Pancreas (tissue), 10 donors: ENCODE measurements around the gene PLIN1. TPM values are rescaled to one million over a fixed set of nuclear protein-coding genes. Genes with fewer than 3 reads are reported as not detected.

Source experiments
- ATAC-seq, 4 donors: fragments of 200-7000 bp; cut with Tn5 transposase; one replicate each; pipeline versions ENCODE4 v1.8.0 to v1.9.1; 2020; ENCODE audit warnings: mild to moderate bottlenecking in 4 of 4, moderate library complexity in 4 of 4
- DNase-seq, 6 donors: peaks; one replicate each; pipeline ENCODE4 v3.0.0-alpha.2; 2020
- FAIRE-seq: peaks from 2 replicates; lab custom pipeline; 2012; peaks lifted over from hg19 to GRCh38; lab: Jason Lieb, UNC
- H3K27ac ChIP-seq, 4 donors: fragments of 200-600 bp; sonication (generic); 1 replicate in 3 of 4; 2 replicates in 1 of 4; pipeline versions ENCODE4 v1.5.0 to v1.8.0; 2020
- H3K27me3 ChIP-seq, 4 donors: fragments of 200-600 bp; one replicate each; pipeline ENCODE4 v1.8.0; 2021
- H3K36me3 ChIP-seq, 3 donors: fragments of 200-600 bp; sonication (generic) in 1 of 3; one replicate each; pipeline versions ENCODE4 v1.5.0 to v1.8.0; 2020 to 2021
- H3K4me1 ChIP-seq, 3 donors: fragments of 200-600 bp; one replicate each; pipeline ENCODE4 v1.8.0; 2021
- H3K4me3 ChIP-seq, 4 donors: fragments of 200-600 bp; sonication (generic) in 2 of 4; one replicate each; pipeline versions ENCODE4 v1.5.0 to v1.8.0; 2020 to 2021
- H3K9me3 ChIP-seq, 4 donors: fragments of 200-600 bp; one replicate each; pipeline ENCODE4 v1.8.0; 2021
- WGBS, 2 donors: extraction: QIAGEN DNeasy Blood & Tissue Kit; methylation state at CpG; one replicate each; pipeline ENCODE4 v1.1.7; 2013; 5-methylcytosine and 5-hydroxymethylcytosine counted together
- intact Hi-C, 3 donors: fragments of 100-400 bp; cut with DNase I; formaldehyde crosslinking; loops; one replicate each; pipeline versions ENCODE4 v1.11.1 to v1.14.2; 2022
- polyA plus RNA-seq, 2 donors: library from polyadenylated mRNA; stranded (reverse); fragments of 200-250 nt; gene quantifications; one replicate each; pipeline ENCODE4 v1.2.3, GENCODE V29; 2013
- total RNA-seq, 6 donors: library from RNA; stranded (reverse); fragmentation: NEBNext Ultra II Directional in 4 of 6; extraction: Animal tissue kit (Norgen Biotek cat#: 25700) in 4 of 6; gene quantifications; one replicate each; pipeline versions ENCODE4 v1.2.1 to v1.2.4, GENCODE V29; 2021 to 2023
- TF ChIP-seq, protein P1 (sequence below), 4 donors: fragments of 200-600 bp; sonication (generic) in 3 of 4; IDR thresholded peaks; one replicate each; pipeline versions ENCODE4 v1.5.0 to v1.8.0; 2021; ENCODE audit warnings: antibody characterized with exemption in 4 of 4
- donor health status: healthy with polysubstance abuse.
- donor health status: DM: no; HTN: no; CAD: no; lungs with moderate emphysema.
- donor health status: DM: no; HTN: no; CAD: no.
- donor health status: control.
- donor health status: control.
- donor health status: Bipolar disorder and iron deficiency.
- donor health status: DM: yes; HTN: yes; CAD: no.
- donor health status: DM: no; HTN: no; CAD: no.
- donor health status: DM: no; HTN: no; CAD: no.
- donor health status: DM: yes; HTN: yes; CAD: no.

Gene PLIN1
- total and polyA plus RNA-seq, 8 donors: 0.47 to 21.2 (median 3.2) TPM

DNA sequence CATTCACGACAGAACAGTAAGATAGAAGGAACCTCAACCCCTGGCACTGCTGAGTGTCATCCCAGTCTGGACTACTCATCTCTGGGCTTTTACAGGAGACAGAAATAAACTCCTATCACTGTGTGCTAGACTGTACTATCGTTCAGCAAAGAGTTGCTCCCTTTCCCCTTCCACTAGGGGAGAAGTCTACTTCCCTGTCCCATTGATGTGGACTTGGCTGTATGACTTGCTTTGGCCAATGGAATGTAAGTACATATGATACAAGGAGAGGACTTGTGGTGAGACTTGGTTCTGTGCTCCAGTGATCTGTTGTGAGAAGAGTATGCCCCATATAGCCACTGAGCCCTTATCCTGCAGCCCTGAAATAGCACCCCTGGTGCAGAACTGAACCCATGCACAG, 18.6 kb downstream of the PLIN1 start:
- FAIRE-seq (no peak), ATAC-seq (no peak), DNase-seq (no peak)
- 82 to 90% methylated on average over 2 of the region's 2 CpGs for WGBS, 2 donors
- H3K27ac ChIP-seq: no peak overlapping the region
- H3K36me3 ChIP-seq: no peaks in the 10 kb centered on the region
- no peak overlapping the region for H3K4me3 ChIP-seq
- TF ChIP-seq, protein P1, sequence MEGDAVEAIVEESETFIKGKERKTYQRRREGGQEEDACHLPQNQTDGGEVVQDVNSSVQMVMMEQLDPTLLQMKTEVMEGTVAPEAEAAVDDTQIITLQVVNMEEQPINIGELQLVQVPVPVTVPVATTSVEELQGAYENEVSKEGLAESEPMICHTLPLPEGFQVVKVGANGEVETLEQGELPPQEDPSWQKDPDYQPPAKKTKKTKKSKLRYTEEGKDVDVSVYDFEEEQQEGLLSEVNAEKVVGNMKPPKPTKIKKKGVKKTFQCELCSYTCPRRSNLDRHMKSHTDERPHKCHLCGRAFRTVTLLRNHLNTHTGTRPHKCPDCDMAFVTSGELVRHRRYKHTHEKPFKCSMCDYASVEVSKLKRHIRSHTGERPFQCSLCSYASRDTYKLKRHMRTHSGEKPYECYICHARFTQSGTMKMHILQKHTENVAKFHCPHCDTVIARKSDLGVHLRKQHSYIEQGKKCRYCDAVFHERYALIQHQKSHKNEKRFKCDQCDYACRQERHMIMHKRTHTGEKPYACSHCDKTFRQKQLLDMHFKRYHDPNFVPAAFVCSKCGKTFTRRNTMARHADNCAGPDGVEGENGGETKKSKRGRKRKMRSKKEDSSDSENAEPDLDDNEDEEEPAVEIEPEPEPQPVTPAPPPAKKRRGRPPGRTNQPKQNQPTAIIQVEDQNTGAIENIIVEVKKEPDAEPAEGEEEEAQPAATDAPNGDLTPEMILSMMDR (IDR thresholded peaks at IDR 0.05): no peak
- intact Hi-C loops: no loop called here
- H3K27me3 ChIP-seq: no peaks in the 10 kb centered on the region
- peaks cover 0 to 4% (median 0%) of the 10 kb centered on the region in 3 donors for H3K4me1 ChIP-seq
- H3K9me3 ChIP-seq: no peaks in the 10 kb centered on the region

DNA sequence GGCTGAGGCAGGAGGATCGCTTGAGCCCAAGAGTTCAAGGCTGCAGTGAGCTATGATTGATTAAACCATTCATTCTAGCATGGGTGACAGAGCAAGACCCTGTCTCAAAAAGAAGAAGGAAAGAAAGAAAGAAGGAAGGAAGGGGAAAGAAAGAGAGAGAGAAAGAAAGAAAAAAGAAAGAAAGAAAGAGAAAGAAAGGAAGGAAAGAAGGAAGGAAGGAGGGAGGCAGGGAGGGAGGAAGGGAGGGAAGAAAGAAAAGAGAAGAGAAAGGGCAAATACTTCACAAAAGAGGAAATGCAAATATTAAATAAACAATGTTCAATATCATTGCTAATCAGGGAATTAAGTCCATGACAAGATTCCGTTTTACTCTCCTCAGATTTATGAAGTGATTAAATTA, 19.9 kb downstream of the PLIN1 start:
- 82 to 88% methylated on average over 2 of the region's 2 CpGs for WGBS, 2 donors
- no peak for ATAC-seq
- no peak for DNase-seq
- H3K4me3 ChIP-seq: no peak overlapping the region
- no peaks in the 10 kb centered on the region for H3K36me3 ChIP-seq
- H3K9me3 ChIP-seq: no peaks in the 10 kb centered on the region
- no peaks in the 10 kb centered on the region for H3K27me3 ChIP-seq
- no peak overlapping the region for H3K27ac ChIP-seq
- intact Hi-C loops: no loop called here
- no peak for FAIRE-seq
- TF ChIP-seq, protein P1 (IDR thresholded peaks at IDR 0.05): no peak
- H3K4me1 ChIP-seq: no peaks in the 10 kb centered on the region

DNA sequence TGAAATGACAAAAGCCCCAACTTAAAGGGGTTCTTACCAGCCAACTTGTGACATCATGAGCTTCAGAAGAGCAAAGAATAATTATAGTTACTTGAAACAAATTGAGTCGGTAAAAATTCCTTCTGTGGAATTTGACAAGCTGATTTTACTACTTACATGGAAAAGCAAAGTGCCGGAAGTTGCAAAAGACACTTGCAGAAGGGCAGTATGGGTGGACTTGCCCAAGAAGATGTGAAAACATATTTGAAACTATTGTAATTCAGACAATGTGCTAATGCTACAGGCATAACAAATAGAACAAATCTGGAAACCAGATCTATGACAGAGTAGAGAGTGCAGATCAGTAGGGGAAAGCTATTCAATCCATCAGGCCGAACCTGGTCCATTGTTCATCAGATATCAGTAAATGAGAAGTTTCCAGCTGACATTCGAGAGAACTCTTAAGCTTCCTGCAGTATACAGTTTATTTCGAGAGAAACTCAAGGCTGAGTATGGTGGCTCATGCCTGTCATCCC, 21.4 kb downstream of the PLIN1 start:
- no peaks in the 10 kb centered on the region for H3K9me3 ChIP-seq
- no peak overlapping the region for H3K4me3 ChIP-seq
- FAIRE-seq (no peak), ATAC-seq (no peak), DNase-seq (no peak)
- H3K27ac ChIP-seq: no peak overlapping the region
- intact Hi-C loops: no loop called here
- no peaks in the 10 kb centered on the region for H3K27me3 ChIP-seq
- no peaks in the 10 kb centered on the region for H3K4me1 ChIP-seq
- WGBS, 2 donors: 73 to 79% methylated on average over 5 of the region's 5 CpGs
- H3K36me3 ChIP-seq: no peaks in the 10 kb centered on the region
- TF ChIP-seq, protein P1 (IDR thresholded peaks at IDR 0.05): no peak

DNA sequence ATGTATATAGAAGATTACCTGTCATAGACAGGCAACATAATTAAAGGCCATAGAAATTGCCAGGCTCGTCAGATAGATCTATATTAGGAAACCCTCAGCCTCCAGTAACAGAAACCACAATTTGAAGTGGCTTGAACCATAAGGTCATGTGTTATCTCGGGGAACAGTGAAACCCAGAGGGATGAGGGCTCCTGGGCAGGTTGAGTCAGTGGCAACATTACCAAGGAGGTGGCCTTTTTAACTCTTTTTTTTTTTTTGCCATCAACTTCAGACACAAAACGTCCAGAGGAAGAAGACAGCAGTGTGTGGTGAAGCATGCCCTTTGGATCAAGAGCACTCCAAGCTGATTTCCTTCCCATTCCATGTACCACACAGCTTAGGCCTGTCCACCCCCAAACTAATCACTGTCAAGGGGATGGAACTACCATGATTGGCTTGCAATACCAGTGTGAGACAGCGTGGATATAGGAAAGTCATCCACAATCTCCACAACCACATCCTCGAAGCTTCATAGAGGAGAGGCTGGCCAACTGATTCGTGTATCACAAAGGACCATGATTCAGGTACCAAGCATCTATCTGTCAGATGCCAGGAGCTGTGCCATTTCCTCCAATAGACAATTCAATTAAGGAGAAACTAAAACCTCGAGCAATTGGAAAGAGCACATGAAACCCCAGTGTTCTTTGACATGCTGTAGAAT, 22.9 kb downstream of the PLIN1 start:
- TF ChIP-seq, protein P1 (IDR thresholded peaks at IDR 0.05): no peak
- intact Hi-C loops: no loop called here
- ATAC-seq: no peak
- FAIRE-seq: no peak
- Histone ChIP-seq H3K36me3 (no peaks in the 10 kb centered on the region), H3K4me3 (no peak overlapping the region), H3K9me3 (no peaks in the 10 kb centered on the region), H3K27ac (no peak overlapping the region), H3K4me1 (no peaks in the 10 kb centered on the region), H3K27me3 (no peaks in the 10 kb centered on the region)
- no peak for DNase-seq
- WGBS, 2 donors: 78 to 91% methylated on average over 7 of the region's 7 CpGs
